ENCODE data around the gene CDK4.
A peak's percentile ranks its signal among the peaks of the same experiment; 100 is the strongest.

Gene CDK4

GRCh38 chr12:57751788-57752667 is at the start of gene CDK4:
Gene CDK4 (minus strand): TSS chr12:57752310. CDS start chr12:57751717, 593 bp downstream.
- DNase-seq: peak; percentile 99

GRCh38 chr12:57800965-57801364 is 48.9 kb upstream of the CDK4 start:
- DNase-seq: no peak

GRCh38 chr12:57797933-57798332 is 45.8 kb upstream of the CDK4 start:
- no peak for DNase-seq

- no peak for DNase-seq
These were observed 44.9 kb upstream of the CDK4 start for GRCh38 chr12:57796996-57797395.

- DNase-seq: no peak
These were observed 43.2 kb upstream of the CDK4 start for GRCh38 chr12:57795354-57795753.

GRCh38 chr12:57793920-57794319 is 41.8 kb upstream of the CDK4 start:
- no peak for DNase-seq

- DNase-seq: no peak
These were observed 31.8 kb upstream of the CDK4 start for GRCh38 chr12:57783861-57784260.

- DNase-seq: no peak
These were observed 31.3 kb upstream of the CDK4 start for GRCh38 chr12:57783466-57783801.

GRCh38 chr12:57782608-57783465 is 30.7 kb upstream of the CDK4 start, which contains the start of gene TSFM:
Gene TSFM (plus strand): TSS chr12:57782787. CDS start chr12:57782802, 15 bp downstream.
- peak; percentile 99 for DNase-seq

GRCh38 chr12:57782243-57782607 is 30.1 kb upstream of the CDK4 start:
- DNase-seq: no peak

GRCh38 chr12:57781801-57782200 is 29.7 kb upstream of the CDK4 start:
- DNase-seq: no peak

GRCh38 chr12:57781244-57781643 is 29.1 kb upstream of the CDK4 start:
- DNase-seq: no peak

- no peak for DNase-seq
These were observed 28.3 kb upstream of the CDK4 start for GRCh38 chr12:57780284-57780897.

- DNase-seq: no peak
These were observed 27.6 kb upstream of the CDK4 start for GRCh38 chr12:57779736-57780135.

- no peak for DNase-seq
These were observed 25.8 kb upstream of the CDK4 start for GRCh38 chr12:57777911-57778310.

GRCh38 chr12:57777367-57777766 is 25.3 kb upstream of the CDK4 start:
- DNase-seq: no peak

- DNase-seq: no peak
These were observed 24.1 kb upstream of the CDK4 start for GRCh38 chr12:57776247-57776587.

- no peak for DNase-seq
These were observed 23.6 kb upstream of the CDK4 start for GRCh38 chr12:57775563-57776246.

GRCh38 chr12:57775044-57775443 is 22.9 kb upstream of the CDK4 start:
- DNase-seq: no peak

GRCh38 chr12:57774634-57775033 is 22.5 kb upstream of the CDK4 start:
- peak; percentile 45 for DNase-seq

- DNase-seq: peak; percentile 78
These were observed 20.6 kb upstream of the CDK4 start, which contains the start of gene EEF1AKMT3 for GRCh38 chr12:57772429-57773322. Gene EEF1AKMT3 (plus strand): TSS chr12:57772614. CDS start chr12:57772725, 111 bp downstream.

Data from activated effector memory CD4-positive, alpha-beta T cell treated with anti-CD3 and anti-CD28 coated beads, Interleukin-2, amount 50 U/mL, for 16 hours (primary cell).